Choroid plexus epithelial cell (primary cell): ENCODE results near the gene MCF2L2.

ENCODE experiments used
- DNase-seq: peaks from one replicate; pipeline ENCODE4 v3.0.0-alpha.2; 2010; ENCODE audit warnings: low read depth
- H3K4me3 ChIP-seq: 2 replicates; pipeline ENCODE4 v1.5.1; 2011; ENCODE audit warnings: low read depth, mild to moderate bottlenecking, control low read depth, low read length, moderate library complexity
- CTCF ChIP-seq: conservative IDR thresholded peaks from 2 replicates; pipeline ENCODE4 v1.5.1; 2011; ENCODE audit warnings: low read depth, mild to moderate bottlenecking, control low read depth, inconsistent platforms, low read length, moderate library complexity

Gene MCF2L2

GRCh38 chr3:183272791-183273190, 155.6 kb downstream of the MCF2L2 start:
- no peak for DNase-seq
- no peak overlapping the region for H3K4me3 ChIP-seq
- TF ChIP-seq CTCF, result no peak

DNA sequence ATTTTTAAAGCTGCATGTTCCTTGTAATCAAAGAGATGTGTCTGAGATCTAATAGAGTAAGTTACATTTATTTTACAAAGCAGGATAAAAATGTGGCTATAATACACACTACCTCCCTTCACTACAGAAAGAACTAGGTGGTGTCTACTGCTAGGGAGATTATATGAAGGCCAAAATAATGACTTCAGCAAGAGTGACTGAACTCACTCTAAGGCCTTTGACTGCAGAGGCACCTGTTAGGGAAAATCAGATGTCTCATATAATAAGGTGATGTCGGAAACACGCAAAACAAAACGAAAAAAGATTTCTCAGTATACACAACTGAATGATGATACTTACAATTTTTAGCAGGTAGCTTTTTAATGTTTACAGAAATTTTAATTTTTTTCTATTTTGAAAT, 156.3 kb downstream of the MCF2L2 start:
- DNase-seq, result no peak
- H3K4me3 ChIP-seq, result no peak overlapping the region
- TF ChIP-seq CTCF, result no peak

GRCh38 chr3:183270344-183270743, 158.1 kb downstream of the MCF2L2 start:
- TF ChIP-seq CTCF, result no peak
- no peak for DNase-seq
- H3K4me3 ChIP-seq, result no peak overlapping the region

- DNase-seq, result no peak
- TF ChIP-seq CTCF, result no peak
- no peak overlapping the region for H3K4me3 ChIP-seq
Observed at GRCh38 chr3:183269345-183269744, 159.1 kb downstream of the MCF2L2 start.

- no peak for TF ChIP-seq CTCF
- H3K4me3 ChIP-seq, result no peak overlapping the region
- no peak for DNase-seq
Observed at GRCh38 chr3:183268366-183268765, 160.1 kb downstream of the MCF2L2 start.

DNA sequence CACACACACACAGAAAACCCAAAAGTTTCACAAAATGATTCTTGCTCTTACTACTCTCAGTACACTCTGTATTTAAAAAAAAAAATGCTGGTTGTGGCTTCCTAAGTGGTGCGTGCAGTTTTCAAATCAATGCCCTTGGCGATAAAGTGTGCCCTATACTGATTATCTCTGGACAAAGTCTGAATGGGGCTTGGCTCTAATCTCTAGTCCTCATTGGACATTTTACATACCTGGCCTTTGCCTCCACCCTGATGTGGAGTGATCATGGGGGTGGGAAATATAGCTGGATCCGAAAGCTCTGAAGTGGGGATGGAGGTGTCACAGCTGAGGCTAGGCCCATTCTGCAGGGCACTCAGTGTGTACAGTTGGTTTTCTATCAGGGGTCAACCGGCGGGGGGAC, 161.3 kb downstream of the MCF2L2 start:
- TF ChIP-seq CTCF, result no peak
- H3K4me3 ChIP-seq, result no peak overlapping the region
- no peak for DNase-seq

GRCh38 chr3:183266454-183266853, 162.0 kb downstream of the MCF2L2 start:
- H3K4me3 ChIP-seq, result no peak overlapping the region
- TF ChIP-seq CTCF, result no peak
- DNase-seq, result no peak
